HG02852 (cell line): ENCODE data around the gene PRRT2.
"Not testable (repeated sequence)": the region's sequence is repeated elsewhere in the genome, so short reads cannot be mapped to it uniquely, and the experiment has no call there.

Experiments
- ATAC-seq: cut with Tn5 transposase; IDR thresholded peaks from one replicate; pipeline ENCODE4 v1.9.1; 2021; ENCODE audit warnings: mild to moderate bottlenecking, moderate library complexity; ENCODE audit not compliant: unreplicated experiment

The PRRT2 gene

DNA sequence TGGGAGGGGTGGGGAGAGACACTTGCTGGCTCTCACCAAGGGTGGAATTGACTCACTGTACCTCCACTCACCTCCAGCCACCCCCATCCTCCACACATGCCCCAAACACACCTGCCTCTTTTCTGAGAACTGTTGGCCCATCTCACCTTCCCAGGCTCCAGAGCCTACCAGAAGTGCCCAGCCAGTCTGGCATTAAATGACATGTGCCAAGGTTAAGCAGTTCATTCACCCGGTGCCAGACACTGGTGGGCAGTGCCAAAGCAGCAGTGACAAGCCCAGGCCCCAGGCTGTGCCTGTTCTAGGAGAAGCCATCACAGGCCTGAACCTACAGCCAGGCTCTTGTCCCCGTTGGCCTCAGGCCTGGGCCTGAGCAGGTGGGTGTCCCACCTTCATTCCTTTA is 19.5 kb downstream of the PRRT2 start:
- ATAC-seq: no peak

DNA sequence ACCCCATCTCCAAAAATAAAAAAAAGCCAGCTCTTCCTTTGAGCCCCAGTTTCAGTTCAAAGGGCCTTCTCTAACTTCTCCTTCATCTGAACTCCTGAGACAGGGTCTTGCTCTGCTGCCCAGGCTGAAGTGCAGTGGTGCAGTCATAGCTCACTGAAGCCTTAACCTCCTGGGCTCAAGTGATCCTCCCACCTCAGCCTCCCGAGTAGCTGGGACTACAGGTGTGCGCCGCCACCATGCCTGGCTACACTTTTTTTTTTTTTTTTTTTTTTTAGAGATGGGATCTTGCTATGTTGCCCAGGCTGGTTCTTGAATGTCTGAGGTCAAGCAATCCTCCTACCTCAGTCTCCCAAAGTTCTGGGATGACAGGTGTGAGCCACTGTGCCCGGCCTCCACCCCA is 21.2 kb downstream of the PRRT2 start:
- ATAC-seq: not testable (repeated sequence)

DNA sequence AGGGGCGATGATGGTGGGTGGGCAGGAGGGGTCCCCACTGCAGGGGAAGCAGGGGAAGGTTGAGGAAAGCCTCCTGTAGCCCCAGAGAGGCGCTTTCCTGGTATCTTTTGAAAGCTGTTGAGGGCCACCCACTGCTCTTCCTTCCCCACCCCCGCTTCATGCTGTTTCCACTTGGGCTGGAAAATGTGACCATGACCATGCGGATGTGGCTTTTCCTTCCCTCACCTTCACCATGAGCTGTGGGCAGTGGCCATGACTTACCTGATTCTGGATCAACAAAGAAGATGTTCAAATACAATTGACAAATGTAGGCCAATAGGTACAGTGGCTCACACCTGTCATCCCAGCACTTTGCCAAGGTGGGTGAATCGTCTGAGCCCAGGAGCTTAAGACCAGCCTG is 22.1 kb downstream of the PRRT2 start:
- ATAC-seq: no peak

DNA sequence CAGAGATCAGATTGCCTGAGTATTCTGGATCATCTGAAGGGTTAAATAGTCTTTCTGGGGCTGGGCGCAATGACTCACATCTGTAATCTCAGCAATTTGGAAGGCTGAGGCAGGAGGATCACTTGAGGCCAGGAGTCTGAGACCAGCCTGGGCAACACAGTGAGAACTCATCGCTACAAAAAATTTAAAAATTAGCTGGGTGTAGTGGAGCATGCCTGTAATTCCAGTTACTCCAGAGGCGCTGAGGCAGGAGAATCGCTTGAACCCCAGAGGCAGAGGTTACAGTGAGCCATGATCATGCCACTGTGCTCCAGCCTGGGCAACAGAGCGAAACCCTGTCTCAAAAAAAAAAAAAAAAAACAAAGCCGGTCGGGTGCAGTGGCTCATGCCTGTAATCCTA is 23.9 kb downstream of the PRRT2 start:
- no peak for ATAC-seq

DNA sequence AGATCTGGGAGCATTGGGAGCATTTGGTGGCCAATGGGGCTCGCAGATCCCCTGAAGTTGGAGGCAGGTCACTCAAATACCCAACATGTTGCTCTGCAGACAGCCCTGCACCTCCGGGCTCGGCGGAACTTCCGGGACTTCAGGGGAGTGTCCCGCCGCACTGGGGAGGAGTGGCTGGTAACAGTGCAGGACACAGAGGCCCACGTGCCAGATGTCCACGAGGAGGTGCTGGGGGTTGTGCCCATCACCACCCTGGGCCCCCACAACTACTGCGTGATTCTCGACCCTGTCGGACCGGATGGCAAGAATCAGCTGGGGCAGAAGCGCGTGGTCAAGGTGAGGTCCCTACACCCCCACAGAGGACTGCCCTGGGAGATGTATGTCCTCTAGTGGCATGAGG is 24.6 kb downstream of the PRRT2 start:
- ATAC-seq: no peak

DNA sequence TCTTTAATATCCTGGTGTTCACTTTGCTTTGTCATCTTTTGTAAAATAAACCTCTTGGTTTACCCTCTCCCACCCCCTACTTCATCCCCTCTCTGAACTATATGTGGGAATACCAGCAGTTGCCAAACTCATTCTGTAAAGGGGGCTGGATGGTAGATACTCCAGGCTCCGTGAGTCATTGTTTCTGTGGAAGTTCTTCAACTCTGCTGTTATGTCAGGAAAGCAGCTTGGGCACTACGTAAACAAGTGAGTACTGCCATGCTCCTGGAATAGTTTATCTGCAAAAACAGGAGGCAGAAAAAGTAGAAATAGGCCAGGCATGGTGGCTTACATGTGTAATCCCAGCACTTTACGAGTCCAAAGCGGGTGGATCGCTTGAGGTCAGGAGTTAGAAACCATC is 25.8 kb downstream of the PRRT2 start:
- no peak for ATAC-seq

DNA sequence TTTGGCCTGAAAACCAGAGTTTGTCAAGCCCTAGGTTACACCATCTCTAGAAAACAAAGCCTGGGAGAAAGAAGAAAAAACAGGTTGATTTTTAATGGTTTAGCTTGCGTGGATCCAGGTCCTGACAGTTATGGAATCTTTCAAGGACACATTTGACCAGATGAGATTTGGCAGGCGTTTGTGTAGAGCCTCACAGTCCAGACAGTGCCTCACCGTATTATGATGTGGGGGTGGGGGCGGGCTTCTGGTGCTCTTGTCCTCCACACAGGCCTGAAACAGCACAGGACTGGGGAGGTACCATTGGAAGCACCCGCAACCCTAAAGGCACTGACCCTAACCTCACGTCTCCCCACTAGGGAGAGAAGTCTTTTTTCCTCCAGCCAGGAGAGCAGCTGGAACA is 27.8 kb downstream of the PRRT2 start:
- ATAC-seq: no peak

DNA sequence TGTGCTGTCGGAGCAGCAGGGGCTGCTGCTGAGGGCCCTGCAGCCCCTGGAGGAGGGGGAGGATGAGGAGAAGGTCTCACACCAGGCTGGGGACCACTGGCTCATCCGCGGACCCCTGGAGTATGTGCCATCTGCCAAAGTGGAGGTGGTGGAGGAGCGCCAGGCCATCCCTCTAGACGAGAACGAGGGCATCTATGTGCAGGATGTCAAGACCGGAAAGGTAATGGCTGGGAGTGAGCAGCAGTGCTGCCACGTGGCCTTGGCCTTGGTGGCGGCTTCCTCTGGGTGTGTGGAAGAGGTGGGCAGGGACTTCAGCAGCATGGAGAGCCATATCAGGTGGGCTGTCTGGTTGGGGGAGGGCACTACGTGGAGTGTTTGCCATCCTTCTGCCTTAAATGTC is 28.2 kb downstream of the PRRT2 start:
- ATAC-seq: no peak

DNA sequence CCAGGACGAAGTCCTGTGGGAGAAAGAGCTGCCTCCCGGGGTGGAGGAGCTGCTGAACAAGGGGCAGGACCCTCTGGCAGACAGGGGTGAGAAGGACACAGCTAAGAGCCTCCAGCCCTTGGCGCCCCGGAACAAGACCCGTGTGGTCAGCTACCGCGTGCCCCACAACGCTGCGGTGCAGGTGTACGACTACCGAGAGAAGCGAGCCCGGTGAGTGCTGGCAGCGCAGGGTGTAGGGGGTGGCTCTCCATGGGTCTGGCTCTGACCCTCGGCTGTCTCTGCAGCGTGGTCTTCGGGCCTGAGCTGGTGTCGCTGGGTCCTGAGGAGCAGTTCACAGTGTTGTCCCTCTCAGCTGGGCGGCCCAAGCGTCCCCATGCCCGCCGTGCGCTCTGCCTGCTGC is 29.6 kb downstream of the PRRT2 start:
- no peak for ATAC-seq

DNA sequence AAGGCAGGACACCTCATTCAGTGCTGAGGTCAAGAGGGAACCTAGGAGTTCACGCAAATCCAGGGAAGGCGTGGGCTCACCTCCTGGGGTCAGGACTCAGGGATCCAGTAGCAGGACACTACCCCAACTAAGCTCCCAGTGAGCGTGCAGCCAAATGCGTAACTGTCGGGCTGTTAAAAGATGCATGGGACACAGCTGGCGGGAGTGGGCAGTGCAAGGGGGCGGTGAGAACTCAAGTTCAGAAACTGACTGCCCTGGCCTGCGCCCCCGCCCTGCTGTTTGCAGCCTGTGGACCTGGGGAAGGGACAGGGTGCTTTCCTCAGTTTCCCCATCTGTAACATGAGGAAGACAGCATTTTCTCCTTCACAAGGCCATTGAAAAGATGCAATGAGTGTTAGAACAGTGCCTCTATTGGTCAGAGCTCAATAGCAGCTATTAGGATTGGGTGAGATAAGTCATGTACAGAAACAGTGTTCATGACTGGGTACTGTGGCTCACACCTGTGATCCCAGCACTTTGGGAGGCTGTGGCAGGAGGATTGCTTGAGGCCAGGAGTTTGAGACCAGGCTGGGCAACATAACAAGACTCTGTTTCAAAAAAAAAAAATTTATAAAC is 30.8 kb downstream of the PRRT2 start:
- no peak for ATAC-seq

DNA sequence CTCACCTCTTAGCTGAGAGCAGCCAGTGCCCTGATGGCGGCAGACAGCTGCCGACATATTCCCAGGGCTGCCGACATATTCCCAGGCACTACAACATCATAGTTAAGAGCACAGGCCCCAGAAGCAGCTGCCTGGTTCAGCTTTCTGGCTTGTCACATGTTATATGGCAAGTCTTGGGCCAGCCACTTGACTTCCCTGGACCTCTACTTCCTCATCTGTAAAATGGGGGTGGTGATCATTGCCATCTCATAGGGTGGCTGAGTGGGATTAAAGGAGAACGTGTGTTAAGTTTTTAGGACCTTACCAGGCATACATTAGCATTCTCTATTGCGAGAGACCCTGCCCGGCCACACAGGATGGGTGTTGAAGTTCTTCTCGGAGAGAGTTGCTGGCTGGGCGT is 31.9 kb downstream of the PRRT2 start:
- no peak for ATAC-seq

DNA sequence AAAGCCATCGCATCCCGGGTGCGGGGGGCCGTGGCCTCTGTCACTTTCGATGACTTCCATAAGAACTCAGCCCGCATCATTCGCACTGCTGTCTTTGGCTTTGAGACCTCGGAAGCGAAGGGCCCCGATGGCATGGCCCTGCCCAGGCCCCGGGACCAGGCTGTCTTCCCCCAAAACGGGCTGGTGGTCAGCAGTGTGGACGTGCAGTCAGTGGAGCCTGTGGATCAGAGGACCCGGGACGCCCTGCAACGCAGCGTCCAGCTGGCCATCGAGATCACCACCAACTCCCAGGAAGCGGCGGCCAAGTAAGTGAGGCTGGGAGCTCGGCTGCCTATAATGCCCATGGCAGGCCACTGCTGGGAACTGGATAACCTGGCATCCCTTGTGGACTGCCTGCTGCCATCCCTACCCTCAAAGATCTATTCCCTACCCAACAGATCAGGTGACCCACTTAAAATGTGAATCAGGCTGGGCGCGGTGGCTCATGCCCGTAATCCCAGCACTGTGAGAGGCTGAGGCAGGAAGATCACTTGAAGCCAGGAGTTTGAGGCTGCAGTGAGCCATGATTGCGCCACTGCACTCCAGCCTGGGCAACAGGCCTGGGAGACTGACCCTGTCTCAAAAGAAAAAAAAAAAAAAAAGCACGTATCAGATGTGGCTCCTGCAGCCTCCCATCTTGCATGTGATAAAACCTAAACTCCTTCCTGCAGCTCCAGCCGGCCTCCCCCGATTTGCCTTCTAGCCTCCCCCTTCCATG is 32.8 kb downstream of the PRRT2 start:
- ATAC-seq: no peak

DNA sequence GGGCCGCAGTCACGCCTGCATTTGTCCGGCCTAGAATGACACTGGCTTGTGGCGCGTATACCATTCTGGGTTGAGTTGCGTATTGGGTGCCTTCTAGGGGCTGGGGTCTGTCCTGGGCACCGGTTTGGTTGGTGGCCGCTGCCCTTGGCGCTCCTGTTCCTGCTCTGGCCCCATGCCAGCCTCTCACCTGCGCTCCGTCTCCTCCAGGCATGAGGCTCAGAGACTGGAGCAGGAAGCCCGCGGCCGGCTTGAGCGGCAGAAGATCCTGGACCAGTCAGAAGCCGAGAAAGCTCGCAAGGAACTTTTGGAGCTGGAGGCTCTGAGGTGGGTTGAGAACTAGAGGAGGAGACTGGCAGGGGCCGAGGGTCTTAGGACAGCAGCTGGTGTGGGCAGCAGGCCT is 33.7 kb downstream of the PRRT2 start:
- ATAC-seq: no peak

DNA sequence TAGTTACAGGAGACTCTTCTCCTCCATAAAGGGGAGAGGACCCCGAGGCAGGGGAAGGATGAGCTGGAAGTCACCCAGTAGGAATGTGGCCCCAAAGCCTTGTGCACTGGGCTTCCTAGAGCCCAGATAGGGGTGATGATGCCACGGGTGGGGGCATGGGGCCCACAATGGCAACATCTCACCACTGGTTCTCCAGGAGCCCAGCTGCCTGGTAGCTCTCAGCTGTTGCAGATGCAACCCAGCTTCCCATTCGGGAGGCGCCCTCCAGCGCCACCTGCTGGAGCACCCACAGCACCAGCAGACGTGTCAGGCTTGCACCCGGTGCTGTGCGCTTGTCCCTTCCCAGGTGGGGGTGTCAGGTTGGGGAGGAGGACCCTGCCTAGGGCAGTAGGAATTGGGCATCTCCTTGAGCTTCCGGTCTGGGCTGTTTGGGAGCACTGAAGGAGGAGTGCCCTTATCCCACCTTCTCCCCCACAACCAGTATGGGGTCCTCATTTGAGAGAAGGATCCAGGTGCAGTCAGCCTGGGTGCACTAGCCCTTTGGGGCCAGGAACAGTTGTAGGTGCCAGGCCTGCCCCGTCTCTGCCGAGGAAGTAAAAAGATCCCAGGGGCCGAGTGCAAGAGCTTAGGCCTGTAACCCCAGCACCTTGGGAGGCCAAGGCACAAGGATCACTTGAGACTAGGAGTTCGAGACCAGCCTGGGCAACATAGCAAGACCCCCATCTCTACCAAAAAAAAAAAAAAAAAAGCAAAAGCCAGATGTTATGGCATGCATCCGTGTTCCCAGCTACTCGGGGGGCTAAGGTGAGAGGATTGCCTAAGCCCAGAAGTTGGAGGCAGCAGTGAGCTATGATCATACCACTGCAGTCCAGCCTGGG is 36.7 kb downstream of the PRRT2 start:
- no peak for ATAC-seq

DNA sequence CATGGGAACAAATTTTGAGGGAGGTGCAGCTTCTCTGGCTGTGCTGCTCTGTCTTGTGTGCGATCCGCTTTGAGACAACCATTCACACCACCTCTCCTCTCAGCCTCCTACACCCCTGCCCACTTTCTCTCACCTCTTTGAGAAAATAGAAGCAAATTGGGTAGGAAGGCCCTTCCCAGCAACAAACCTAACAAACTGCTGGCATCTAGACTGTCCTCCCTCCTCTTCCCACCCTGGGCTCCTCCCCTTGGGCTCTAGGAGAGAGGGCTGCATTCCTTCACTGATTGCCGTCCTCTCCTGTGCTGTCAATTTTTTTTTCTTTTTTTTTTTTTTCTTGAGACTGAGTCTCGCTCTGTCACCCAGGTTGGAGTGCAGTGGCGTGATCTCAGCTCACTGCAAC is 37.5 kb downstream of the PRRT2 start:
- no peak for ATAC-seq

DNA sequence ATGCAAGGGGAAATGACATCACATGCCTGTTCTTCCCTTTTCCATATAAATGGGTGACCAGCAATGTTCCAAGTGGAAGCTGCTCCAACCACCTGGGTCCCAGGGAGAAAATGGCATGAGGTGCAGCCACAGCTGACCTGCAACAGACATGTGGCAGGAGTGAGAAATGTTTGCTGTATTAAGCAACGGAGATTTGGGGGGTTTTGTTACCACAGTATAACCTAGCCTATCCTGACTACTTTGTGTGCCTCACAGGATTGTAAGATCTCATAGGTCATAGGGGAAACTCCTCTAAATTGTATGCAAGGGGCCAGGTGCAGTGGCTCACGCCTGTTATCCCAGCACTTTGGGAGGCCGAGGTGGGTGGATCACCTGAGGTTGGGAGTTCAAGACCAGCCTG is 39.0 kb downstream of the PRRT2 start:
- ATAC-seq: no peak

DNA sequence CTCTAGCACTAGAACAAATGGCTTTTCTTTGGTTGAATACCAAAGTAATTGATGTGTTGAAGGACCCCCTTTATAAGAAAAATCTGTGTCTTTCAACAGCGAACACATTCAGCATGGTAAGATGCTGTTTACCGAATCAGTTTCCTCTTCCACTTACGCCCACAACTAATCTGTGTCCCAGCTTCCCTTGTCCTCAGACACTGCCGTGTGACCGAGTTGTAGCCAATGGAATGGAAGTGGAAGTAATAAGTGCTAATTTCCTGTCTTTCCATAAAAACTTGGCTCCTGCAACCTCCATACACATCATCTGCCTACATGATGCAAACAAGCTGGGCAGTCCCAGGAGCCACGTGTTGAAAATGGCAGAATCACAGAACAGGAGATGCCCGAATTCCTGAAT is 40.7 kb downstream of the PRRT2 start:
- no peak for ATAC-seq

DNA sequence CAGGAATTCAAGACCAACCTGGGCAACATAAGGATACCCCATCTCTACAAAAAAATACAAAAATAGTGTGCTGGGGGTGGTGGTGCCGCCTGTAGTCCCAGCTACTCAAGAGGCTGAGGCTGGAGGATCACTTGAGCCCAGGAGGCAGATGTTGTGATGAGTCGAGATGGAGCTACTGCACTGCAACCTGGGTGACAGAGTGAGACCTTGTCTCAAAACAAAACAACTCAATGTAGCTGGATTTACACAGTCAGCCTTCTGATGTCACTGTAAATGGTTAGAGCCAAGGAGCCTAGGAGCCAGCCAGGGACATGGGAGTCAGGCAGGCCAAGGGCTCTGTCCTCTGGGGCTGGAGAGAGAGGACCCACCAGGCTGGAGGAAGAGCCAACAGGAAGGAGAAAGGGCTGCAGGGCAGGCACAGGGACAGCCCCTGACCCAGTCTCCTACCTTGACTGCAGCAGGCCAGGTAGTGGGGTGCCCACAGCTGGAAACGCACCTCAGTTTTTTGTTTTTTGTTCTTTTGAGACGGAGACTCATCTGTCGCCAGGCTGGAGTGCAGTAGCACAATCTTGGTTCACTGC is 42.6 kb downstream of the PRRT2 start:
- no peak for ATAC-seq

DNA sequence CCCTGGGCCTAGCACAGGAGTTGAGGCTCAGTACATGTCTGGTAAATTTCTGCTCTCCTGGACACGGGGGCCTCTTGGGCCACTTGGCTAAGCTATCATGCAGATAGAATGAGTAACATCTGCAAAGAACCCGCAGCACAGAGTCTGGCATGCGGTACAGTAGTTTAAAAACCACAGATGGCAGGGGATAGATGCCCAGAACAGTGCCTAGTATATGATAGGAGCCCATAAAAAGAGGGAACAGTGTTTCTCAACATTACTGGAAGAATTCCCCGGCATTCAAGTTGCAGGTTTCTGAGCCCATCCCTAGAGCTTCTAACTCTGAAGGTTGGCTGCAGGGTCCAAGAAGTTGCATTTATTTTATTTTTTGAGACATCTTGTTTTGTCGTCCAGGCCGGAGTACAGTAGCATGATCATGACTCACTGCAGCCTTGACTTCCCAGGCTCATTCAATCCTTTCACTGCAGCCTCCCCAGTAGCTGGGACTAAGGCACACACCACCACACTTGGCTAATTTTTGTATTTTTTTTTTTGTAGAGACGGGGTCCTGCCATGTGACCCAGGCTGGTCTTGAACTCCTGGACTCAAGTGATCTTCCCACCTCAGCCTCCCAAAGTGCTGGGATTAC is 45.3 kb downstream of the PRRT2 start:
- no peak for ATAC-seq

DNA sequence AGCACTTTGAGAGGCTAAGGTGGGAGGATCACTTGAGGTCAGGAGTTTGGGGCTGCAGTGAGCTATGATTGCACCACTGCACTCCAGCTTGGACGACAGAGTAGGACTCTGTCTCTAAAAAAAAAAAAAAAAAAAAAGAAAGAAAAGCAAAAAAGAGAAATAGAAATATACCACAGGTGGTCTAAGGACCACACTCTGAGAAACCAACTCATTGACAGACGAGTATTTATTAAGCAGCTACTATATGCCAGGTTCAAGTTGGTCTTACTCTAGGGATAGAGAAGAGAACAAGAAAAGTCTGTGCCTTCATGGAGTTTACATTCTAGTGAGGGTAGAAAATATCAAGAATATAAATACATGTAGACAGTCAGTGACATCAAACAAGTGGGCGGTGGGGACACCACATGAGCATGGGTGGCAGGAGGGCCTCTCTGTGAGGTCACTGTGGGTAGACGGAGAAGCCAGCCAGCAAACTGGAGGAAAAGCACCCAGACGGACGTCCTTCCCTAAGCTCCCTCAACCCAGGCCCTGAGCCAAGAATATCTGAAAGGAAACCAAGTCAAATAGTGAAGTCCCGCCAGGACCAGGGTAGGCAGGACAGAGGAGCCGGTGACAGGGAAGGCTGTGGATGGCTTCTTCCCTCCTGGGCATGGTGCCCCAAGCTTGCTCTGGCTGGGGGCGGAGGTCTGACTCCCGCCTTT is 46.3 kb downstream of the PRRT2 start:
- ATAC-seq: no peak

DNA sequence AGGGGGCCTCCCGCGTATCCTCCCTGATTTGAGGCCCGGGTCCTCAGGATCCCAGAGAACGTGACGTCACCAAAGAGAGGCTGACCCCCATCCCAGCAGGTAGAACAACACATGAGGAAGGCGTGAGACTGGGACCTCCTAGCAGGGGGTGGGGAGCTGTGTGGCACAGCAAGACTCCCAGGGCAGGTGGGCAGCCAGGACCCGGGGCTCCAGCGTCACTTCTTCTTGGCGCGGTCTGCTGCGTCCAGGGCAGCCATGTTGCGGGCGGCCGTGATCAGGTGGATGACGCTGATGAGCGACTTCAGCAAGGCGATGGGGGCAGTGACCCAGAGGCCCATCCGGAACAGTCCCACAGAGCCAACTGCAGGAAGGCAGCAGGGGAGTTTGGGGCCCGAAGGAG is 47.0 kb downstream of the PRRT2 start:
- no peak for ATAC-seq
